ENCODE measurements around the gene KY. TPM values are rescaled to one million over a fixed set of nuclear protein-coding genes. Genes with fewer than 3 reads are reported as not detected.

KY gene
- total RNA-seq, 2 experiments from 2014 or later, result not detected

DNA sequence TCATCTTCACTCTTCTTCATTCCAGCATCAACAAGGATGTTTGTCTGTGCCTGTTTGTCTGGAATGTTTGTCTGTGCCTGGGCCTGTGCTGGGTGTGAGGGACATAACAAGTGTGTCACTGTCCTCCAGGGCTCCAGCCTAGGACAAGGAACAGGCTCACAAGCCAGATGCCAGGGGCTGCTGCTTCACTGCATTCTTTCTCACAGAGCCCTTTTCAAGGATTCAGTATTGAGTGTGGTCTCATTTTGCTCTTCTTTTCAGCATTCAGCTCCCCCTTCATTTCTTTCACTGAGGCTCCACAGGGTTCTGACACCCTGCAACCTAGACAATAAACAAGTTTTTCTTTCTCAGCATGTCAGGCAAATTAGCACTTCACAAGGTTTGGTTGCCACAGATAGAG, 43.6 kb upstream of the KY start:
- Histone ChIP-seq H3K4me1 (ENCODE audit: insufficient read depth, low read length) (no peaks in the 10 kb centered on the region), H3K36me3 (ENCODE audit: insufficient read depth, low read length) (no peaks in the 10 kb centered on the region), H3K4me3 (ENCODE audit: low read length) (no peak overlapping the region), H3K27me3 (ENCODE audit: control insufficient read depth in 1 of 2, insufficient read depth in 2 of 2, low read length in 2 of 2) (no peaks in the 10 kb centered on the region), H3K27ac (ENCODE audit: low read depth in 1 of 2, low read length in 2 of 2) (no peak overlapping the region), H3K9me3 (ENCODE audit: control insufficient read depth in 1 of 2, insufficient read depth in 1 of 2, low read length in 2 of 2) (no peaks in the 10 kb centered on the region)
- Mint-ChIP-seq H3K27ac (no peak overlapping the region), H3K36me3 (ENCODE audit: low read depth) (no peaks in the 10 kb centered on the region), H3K27me3 (peaks cover 12% of the 10 kb centered on the region), H3K4me3 (no peak overlapping the region), H3K4me1 (ENCODE audit: low read depth) (no peaks in the 10 kb centered on the region), H3K9me3 (no peaks in the 10 kb centered on the region)
- TF ChIP-seq, protein P1, sequence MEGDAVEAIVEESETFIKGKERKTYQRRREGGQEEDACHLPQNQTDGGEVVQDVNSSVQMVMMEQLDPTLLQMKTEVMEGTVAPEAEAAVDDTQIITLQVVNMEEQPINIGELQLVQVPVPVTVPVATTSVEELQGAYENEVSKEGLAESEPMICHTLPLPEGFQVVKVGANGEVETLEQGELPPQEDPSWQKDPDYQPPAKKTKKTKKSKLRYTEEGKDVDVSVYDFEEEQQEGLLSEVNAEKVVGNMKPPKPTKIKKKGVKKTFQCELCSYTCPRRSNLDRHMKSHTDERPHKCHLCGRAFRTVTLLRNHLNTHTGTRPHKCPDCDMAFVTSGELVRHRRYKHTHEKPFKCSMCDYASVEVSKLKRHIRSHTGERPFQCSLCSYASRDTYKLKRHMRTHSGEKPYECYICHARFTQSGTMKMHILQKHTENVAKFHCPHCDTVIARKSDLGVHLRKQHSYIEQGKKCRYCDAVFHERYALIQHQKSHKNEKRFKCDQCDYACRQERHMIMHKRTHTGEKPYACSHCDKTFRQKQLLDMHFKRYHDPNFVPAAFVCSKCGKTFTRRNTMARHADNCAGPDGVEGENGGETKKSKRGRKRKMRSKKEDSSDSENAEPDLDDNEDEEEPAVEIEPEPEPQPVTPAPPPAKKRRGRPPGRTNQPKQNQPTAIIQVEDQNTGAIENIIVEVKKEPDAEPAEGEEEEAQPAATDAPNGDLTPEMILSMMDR (IDR thresholded peaks at IDR 0.05), result no peak
- CTCF ChIA-PET, result no interaction called here
- POLR2A ChIA-PET, result no interaction called here
- ATAC-seq (ENCODE audit: poor library complexity), result no peak
- intact Hi-C loops (cut with DNase I, micrococcal nuclease), result no loop called here
- DNase-seq, result no peak

DNA sequence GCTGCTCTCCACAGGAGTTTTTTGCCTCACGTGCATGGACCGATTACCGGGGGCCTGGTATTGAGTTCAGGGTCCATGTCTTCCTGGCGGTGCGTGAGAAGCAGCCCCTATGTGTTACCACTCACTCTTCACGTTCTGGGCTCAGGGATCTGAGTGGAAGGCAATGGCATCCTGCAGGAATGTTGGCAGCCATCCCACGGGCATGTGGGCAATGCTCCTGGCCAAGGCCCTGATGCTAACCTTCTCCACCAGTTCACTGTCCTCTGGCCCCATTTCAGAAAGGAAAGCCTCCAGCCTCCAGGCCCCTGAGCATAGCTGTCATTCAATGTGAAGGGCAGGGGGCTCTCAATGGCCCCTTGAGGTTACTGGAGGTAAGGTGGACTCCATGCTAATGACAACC, 43.0 kb upstream of the KY start:
- ChIA-PET CTCF (no interaction called here), POLR2A (no interaction called here)
- H3K4me3 ChIP-seq (ENCODE audit: low read length), result no peak overlapping the region
- Mint-ChIP-seq H3K27me3 (peaks cover 12% of the 10 kb centered on the region), H3K27ac (no peak overlapping the region), H3K36me3 (ENCODE audit: low read depth) (no peaks in the 10 kb centered on the region), H3K9me3 (no peaks in the 10 kb centered on the region), H3K4me3 (no peak overlapping the region), H3K4me1 (ENCODE audit: low read depth) (no peaks in the 10 kb centered on the region)
- H3K4me1 ChIP-seq (ENCODE audit: insufficient read depth, low read length), result no peaks in the 10 kb centered on the region
- intact Hi-C loops (cut with DNase I, micrococcal nuclease), result no loop called here
- H3K27me3 ChIP-seq (ENCODE audit: control insufficient read depth in 1 of 2, insufficient read depth in 2 of 2, low read length in 2 of 2), result no peaks in the 10 kb centered on the region
- no peak for ATAC-seq (ENCODE audit: poor library complexity)
- no peaks in the 10 kb centered on the region for H3K9me3 ChIP-seq (ENCODE audit: control insufficient read depth in 1 of 2, insufficient read depth in 1 of 2, low read length in 2 of 2)
- TF ChIP-seq, protein P1 (IDR thresholded peaks at IDR 0.05), result no peak
- H3K27ac ChIP-seq (ENCODE audit: low read depth in 1 of 2, low read length in 2 of 2), result no peak overlapping the region
- DNase-seq, result no peak
- no peaks in the 10 kb centered on the region for H3K36me3 ChIP-seq (ENCODE audit: insufficient read depth, low read length)

DNA sequence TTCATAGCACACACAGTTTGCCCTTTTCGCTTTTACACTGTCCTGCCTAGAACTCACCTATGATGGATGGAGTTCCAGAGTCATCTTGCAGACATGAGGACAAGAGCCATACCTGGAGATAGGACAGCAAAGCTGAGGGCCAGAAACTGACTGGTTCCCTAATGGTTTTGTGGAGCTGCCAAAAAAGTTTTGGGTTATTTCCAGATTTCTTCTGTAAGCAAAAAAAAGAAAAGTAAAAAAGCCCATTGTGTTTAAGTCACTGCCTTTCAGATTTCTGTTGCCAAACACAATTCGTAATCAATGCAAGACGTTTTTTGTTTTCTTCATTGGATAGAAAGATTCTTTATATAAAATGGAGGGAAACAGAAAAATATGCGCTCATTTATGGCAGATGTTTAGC, 42.4 kb upstream of the KY start:
- no peaks in the 10 kb centered on the region for H3K4me1 ChIP-seq (ENCODE audit: insufficient read depth, low read length)
- ATAC-seq (ENCODE audit: poor library complexity) (no peak), DNase-seq (no peak)
- peaks cover 12% of the 10 kb centered on the region for H3K27me3 Mint-ChIP-seq
- ChIA-PET POLR2A (no interaction called here), CTCF (no interaction called here)
- intact Hi-C loops (cut with DNase I, micrococcal nuclease), result no loop called here
- H3K4me3 Mint-ChIP-seq, result no peak overlapping the region
- H3K27ac ChIP-seq (ENCODE audit: low read depth in 1 of 2, low read length in 2 of 2), result no peak overlapping the region
- H3K9me3 ChIP-seq (ENCODE audit: control insufficient read depth in 1 of 2, insufficient read depth in 1 of 2, low read length in 2 of 2), result no peaks in the 10 kb centered on the region
- no peaks in the 10 kb centered on the region for H3K27me3 ChIP-seq (ENCODE audit: control insufficient read depth in 1 of 2, insufficient read depth in 2 of 2, low read length in 2 of 2)
- H3K4me3 ChIP-seq (ENCODE audit: low read length), result no peak overlapping the region
- TF ChIP-seq, protein P1 (IDR thresholded peaks at IDR 0.05), result no peak
- H3K27ac Mint-ChIP-seq, result no peak overlapping the region
- H3K9me3 Mint-ChIP-seq, result no peaks in the 10 kb centered on the region
- no peaks in the 10 kb centered on the region for H3K36me3 ChIP-seq (ENCODE audit: insufficient read depth, low read length)
- no peaks in the 10 kb centered on the region for H3K36me3 Mint-ChIP-seq (ENCODE audit: low read depth)
- H3K4me1 Mint-ChIP-seq (ENCODE audit: low read depth), result no peaks in the 10 kb centered on the region

All from CD4-positive, alpha-beta T cell (primary cell).